ENCODE results near the gene MAST1. TPM values are rescaled to one million over a fixed set of nuclear protein-coding genes. Genes with fewer than 3 reads are reported as not detected.

The MAST1 gene
- total RNA-seq, 4 donors from 2014 or later: 0.56 TPM; not detected in 3

DNA sequence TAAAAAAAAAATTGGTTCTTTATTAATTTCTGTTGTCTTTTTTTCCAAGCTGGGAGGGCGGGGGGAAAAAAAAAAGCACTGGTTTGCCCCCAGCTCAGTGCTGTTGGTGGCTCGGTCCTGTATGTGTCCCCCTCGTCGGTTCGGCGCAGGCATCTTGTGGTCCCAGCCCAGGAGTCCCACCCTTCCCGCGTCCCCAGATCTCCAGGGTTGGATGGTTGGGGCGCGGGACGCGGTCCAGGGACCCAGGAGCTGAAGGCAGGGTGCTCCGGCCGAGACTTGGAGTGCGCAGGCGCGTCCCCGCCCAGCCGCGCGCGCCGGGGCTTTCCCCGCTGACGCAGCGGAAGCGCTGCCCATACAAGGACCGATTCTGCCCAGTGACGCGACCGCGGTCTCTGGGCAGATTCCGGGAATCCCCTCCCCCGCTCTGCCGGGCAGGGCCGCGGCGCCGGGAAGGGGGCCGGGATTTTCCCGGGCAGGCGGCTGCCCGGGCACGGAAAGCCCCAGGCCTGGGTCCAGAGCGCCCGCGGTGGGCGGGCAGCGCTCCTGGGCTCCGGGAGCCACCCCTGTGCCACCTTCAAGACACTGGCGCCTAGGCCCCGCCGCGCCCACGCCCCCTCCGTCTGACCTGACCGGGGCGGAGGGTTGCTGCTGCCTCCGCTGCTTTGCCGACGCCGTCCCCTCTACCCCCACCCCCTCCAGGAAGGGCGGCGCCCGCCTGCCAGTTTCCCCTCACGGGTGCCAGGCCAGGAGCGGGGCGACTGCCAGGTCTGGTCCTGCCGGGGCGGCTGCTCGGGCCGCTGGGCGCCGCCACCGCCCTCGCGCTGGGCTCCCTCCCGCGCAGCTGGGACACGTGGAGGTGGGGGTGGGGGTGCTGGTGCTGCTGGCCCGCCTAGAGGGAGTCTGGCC, 44.8 kb upstream of the MAST1 start:
- Histone ChIP-seq H3K27me3 (no peaks in the 10 kb centered on the region), H3K4me1 (peaks cover 21 to 30% of the 10 kb centered on the region in 2 donors), H3K4me3 (replicated peaks in 1 of 3) (peak overlapping the region; percentile 81 to 100 (median 90)), H3K9me3 (no peaks in the 10 kb centered on the region), H3K27ac (peak overlapping the region; percentile 96 to 99 (median 96)), H3K36me3 (peaks cover 0 to 16% of the 10 kb centered on the region in 2 donors)
- intact Hi-C loops (cut with DNase I): no loop called here
- DNase-seq: peak; percentile 95
- WGBS, 2 donors: 0% methylated on average over 13 to 17 of the region's 81 CpGs
- TF ChIP-seq POLR2A (IDR thresholded peaks at IDR 0.05): peak; percentile 45 to 96
- TF ChIP-seq, protein P1, sequence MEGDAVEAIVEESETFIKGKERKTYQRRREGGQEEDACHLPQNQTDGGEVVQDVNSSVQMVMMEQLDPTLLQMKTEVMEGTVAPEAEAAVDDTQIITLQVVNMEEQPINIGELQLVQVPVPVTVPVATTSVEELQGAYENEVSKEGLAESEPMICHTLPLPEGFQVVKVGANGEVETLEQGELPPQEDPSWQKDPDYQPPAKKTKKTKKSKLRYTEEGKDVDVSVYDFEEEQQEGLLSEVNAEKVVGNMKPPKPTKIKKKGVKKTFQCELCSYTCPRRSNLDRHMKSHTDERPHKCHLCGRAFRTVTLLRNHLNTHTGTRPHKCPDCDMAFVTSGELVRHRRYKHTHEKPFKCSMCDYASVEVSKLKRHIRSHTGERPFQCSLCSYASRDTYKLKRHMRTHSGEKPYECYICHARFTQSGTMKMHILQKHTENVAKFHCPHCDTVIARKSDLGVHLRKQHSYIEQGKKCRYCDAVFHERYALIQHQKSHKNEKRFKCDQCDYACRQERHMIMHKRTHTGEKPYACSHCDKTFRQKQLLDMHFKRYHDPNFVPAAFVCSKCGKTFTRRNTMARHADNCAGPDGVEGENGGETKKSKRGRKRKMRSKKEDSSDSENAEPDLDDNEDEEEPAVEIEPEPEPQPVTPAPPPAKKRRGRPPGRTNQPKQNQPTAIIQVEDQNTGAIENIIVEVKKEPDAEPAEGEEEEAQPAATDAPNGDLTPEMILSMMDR (IDR thresholded peaks at IDR 0.05): no peak

DNA sequence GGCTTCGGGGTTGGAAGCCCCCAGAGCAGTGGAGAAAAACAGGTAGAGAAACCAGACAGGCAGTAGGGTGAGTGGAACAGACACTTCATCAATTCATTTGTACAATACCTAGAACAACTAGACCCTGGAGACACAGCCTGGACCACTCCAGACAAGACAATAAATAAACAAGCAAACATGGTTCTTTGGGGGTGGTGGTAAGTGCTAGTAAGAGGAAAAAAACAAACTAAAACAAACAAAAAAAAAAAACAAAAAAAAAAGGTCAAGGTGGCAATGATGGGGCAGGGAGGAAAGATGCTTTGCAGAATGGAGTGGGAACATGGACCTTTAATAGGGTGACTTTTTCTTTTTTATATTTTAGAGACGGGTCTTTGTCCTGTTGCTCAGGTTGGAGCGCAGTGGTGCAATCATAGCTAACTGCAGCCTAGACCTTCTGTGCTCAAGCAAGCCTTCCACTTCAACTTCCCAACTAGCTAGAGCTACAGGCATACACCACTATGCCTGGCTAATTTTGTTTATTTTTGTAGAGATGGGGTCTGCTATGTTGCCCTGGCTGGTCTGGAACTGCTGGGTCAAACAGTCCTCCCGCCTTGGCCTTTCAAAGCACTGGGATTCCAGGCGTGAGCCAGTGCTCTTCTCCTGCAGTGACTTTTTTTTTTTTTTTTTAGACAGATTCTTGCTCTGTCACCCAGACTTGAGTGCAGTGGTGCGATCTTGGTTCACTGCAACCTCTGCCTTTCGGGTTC, 43.9 kb upstream of the MAST1 start:
- no peaks in the 10 kb centered on the region for H3K27me3 ChIP-seq
- peak in 1 of 2 donors; percentile 29 for DNase-seq
- 54 to 58% methylated on average over 7 of the region's 7 CpGs for WGBS, 2 donors
- H3K9me3 ChIP-seq: no peaks in the 10 kb centered on the region
- H3K4me3 ChIP-seq (replicated peaks in 1 of 3): peak overlapping the region in 1 of 3 donors; percentile 90
- H3K27ac ChIP-seq: peak overlapping the region; percentile 96 to 99 (median 96)
- no peak for TF ChIP-seq POLR2A (IDR thresholded peaks at IDR 0.05)
- peaks cover 13 to 22% of the 10 kb centered on the region in 2 donors for H3K4me1 ChIP-seq
- peaks cover 0 to 16% of the 10 kb centered on the region in 2 donors for H3K36me3 ChIP-seq
- intact Hi-C loops (cut with DNase I): no loop called here

DNA sequence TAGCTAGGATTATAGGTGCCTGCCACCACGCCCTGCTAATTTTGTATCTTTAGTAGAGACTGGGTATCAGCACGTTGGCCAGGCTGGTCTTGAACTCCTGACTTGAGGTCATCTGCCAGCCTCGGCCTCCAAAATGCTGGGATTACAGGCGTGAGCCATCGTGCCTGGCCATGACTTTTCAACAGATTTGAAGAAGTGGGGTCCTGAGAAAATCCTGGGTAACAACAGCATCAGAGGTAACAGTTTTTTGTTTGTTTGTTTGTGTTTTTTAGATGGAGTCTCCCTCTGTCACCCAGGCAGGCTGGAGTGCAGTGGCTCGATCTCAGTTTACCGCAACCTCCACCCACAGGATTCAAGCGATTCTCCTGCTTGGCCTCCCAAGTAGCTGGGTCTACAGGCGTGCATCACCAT, 43.3 kb upstream of the MAST1 start:
- peak in 1 of 2 donors; percentile 8 for DNase-seq
- H3K4me1 ChIP-seq: peaks cover 13 to 22% of the 10 kb centered on the region in 2 donors
- H3K4me3 ChIP-seq (replicated peaks in 1 of 3): no peak overlapping the region
- no peaks in the 10 kb centered on the region for H3K9me3 ChIP-seq
- H3K27me3 ChIP-seq: no peaks in the 10 kb centered on the region
- TF ChIP-seq POLR2A (IDR thresholded peaks at IDR 0.05): no peak
- TF ChIP-seq, protein P1 (IDR thresholded peaks at IDR 0.05): no peak
- intact Hi-C loops (cut with DNase I): loop anchor here (5.0 kb wide), 1 partner anchor 33 kb away; no protein-coding TSS in a partner anchor
- H3K36me3 ChIP-seq: peaks cover 0 to 16% of the 10 kb centered on the region in 2 donors
- peak overlapping the region in 1 of 3 donors; percentile 96 for H3K27ac ChIP-seq
- WGBS, 2 donors: 92 to 94% methylated on average over 9 of the region's 9 CpGs

DNA sequence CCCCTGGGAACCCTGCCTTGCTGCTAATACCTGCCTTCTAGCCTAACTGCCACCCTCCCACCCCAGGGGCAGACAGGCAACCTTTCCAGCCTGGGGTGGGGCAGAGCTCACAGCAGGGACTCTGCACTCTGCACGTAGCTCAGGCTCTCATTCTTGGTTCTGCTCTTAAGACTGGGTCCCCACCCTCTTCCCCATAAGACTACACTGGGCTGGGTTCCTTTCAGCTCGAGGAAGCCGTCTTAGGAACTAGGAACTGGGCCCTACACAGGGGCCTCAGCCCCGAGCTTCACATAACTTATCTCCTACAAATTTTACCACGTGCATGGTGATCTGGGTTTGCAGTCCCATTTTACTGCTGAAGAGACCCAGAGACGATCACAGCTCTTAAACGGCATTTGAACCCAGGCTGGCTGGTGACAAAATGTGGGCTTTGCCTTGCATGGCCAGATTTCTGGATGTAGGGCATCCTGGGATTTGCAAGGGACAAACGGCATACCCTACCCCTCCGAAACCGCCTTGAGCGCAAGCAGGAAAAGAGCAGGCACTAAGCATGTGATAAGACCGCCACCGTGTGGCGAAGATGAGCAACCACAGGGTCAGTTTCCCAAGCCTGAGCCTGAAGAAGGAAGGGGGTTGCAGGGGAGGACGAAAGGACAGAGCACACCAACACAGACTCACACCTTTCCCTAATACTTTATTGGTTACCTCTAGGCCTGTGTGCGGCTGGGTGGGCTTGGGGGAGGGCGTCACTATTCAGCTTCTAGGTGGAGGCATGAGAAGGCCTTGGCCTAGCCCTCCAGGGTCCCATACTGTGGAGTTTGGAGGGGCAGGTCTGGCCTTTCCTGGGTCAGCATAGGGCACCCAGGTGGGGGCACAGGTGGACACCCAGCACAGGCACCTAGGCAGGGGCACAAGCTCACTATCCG, 41.9 kb upstream of the MAST1 start:
- Histone ChIP-seq H3K9me3 (no peaks in the 10 kb centered on the region), H3K4me3 (replicated peaks in 1 of 3) (no peak overlapping the region), H3K4me1 (peaks cover 11 to 31% of the 10 kb centered on the region in 2 donors), H3K27ac (peak overlapping the region in 1 of 3 donors; percentile 26), H3K27me3 (no peaks in the 10 kb centered on the region), H3K36me3 (peaks cover 0 to 16% of the 10 kb centered on the region in 2 donors)
- TF ChIP-seq, protein P1 (IDR thresholded peaks at IDR 0.05): peak; percentile 70 to 99 (median 96)
- TF ChIP-seq POLR2A (IDR thresholded peaks at IDR 0.05): no peak
- intact Hi-C loops (cut with DNase I): loop anchor here (2.0 to 5.0 kb wide), 2 partner anchors 20 to 34 kb away; no protein-coding TSS in a partner anchor
- DNase-seq: peak; percentile 70 to 76
- WGBS, 2 donors: 13 to 16% methylated on average over 14 to 18 of the region's 18 CpGs

Data from thyroid gland (tissue), 4 donors.